H1 (cell line): ENCODE measurements around the gene ZNF212. TPM values are rescaled to one million over a fixed set of nuclear protein-coding genes. Genes with fewer than 3 reads are reported as not detected.
A peak's percentile ranks its signal among the peaks of the same experiment; 100 is the strongest.

ENCODE experiments used
- CTCF ChIA-PET: fragments of 300-600 bp; sonication (Branson Sonifier 250); formaldehyde crosslinking; loops from one replicate; lab custom pipeline; 2021; ENCODE audit not compliant: partially characterized antibody; lab: Charles Lee
- POLR2A ChIA-PET: fragments of 300-600 bp; sonication (Branson Sonifier 250); formaldehyde crosslinking; loops from one replicate; lab custom pipeline; 2021; ENCODE audit warnings: inconsistent platforms; ENCODE audit not compliant: partially characterized antibody; lab: Charles Lee
- DNase-seq, 2 experiments: peaks; one replicate each; pipeline versions ENCODE4 v3.0.0 to v3.0.0-alpha.2; 2010 to 2022; ENCODE audit warnings: low spot score in 2 of 2, low read depth in 1 of 2, mixed read lengths in 1 of 2
- FAIRE-seq: peaks from 2 replicates; lab custom pipeline; 2011; peaks lifted over from hg19 to GRCh38; lab: Jason Lieb, UNC
- H2AFZ ChIP-seq: 2 replicates; pipeline ENCODE4 v1.8.1; 2012; ENCODE audit warnings: low read length, inconsistent platforms
- H2AK5ac ChIP-seq: 2 replicates; pipeline ENCODE4 v1.6.1; 2013; ENCODE audit warnings: low read depth, low read length
- H2BK120ac ChIP-seq: replicated peaks from 2 replicates; pipeline ENCODE3; 2013; ENCODE audit warnings: low read depth, low read length, inconsistent platforms
- H2BK12ac ChIP-seq: 2 replicates; pipeline ENCODE4 v1.6.1; 2013; ENCODE audit warnings: low read depth, low read length
- H2BK15ac ChIP-seq: 2 replicates; pipeline ENCODE4 v1.6.1; 2013; ENCODE audit warnings: low read length
- H2BK20ac ChIP-seq: 2 replicates; pipeline ENCODE4 v1.6.1; 2013; ENCODE audit warnings: low read length
- H2BK5ac ChIP-seq: 2 replicates; pipeline ENCODE4 v1.6.1; 2013; ENCODE audit warnings: low read depth, low read length
- H3K14ac ChIP-seq: 2 replicates; pipeline ENCODE4 v1.6.1; 2013; ENCODE audit warnings: inconsistent platforms; ENCODE audit not compliant: insufficient read length
- H3K18ac ChIP-seq: 2 replicates; pipeline ENCODE4 v1.6.1; 2013; ENCODE audit warnings: low read length; ENCODE audit errors: extremely low read depth
- H3K23ac ChIP-seq: 2 replicates; pipeline ENCODE4 v1.6.1; 2013; ENCODE audit warnings: inconsistent platforms; ENCODE audit not compliant: insufficient read length
- H3K23me2 ChIP-seq: 2 replicates; pipeline ENCODE4 v1.6.1; 2013; ENCODE audit warnings: low read depth, low read length
- H3K27ac ChIP-seq: 2 replicates; pipeline ENCODE4 v1.6.1; 2011; ENCODE audit warnings: low read depth, low read length, inconsistent platforms
- H3K27me3 ChIP-seq, 4 experiments: replicated peaks in 1 of 4; 1 replicate in 1 of 4; 2 replicates in 3 of 4; pipeline versions ENCODE4 v1.6.1 to v1.8.1; 2011 to 2013; ENCODE audit warnings: low read length in 3 of 4, mild to moderate bottlenecking in 3 of 4, inconsistent platforms in 2 of 4, mixed read lengths in 2 of 4, moderate library complexity in 1 of 4; ENCODE audit not compliant: control insufficient read depth in 3 of 4, insufficient read depth in 3 of 4; ENCODE audit errors: extremely low read depth in 1 of 4
- H3K36me3 ChIP-seq, 4 experiments: 2 replicates each; pipeline versions ENCODE4 v1.6.1 to v1.8.1; 2011 to 2013; ENCODE audit warnings: mild to moderate bottlenecking in 4 of 4, low read length in 3 of 4, moderate library complexity in 2 of 4, control low read depth in 1 of 4, inconsistent platforms in 1 of 4; ENCODE audit not compliant: insufficient read depth in 4 of 4, control insufficient read depth in 2 of 4
- H3K4ac ChIP-seq: replicated peaks from 2 replicates; pipeline ENCODE3; 2013; ENCODE audit warnings: low read length, low read depth, mixed read lengths, inconsistent platforms; ENCODE audit not compliant: insufficient read length
- H3K4me1 ChIP-seq, 4 experiments: replicated peaks in 1 of 4; 1 replicate in 1 of 4; 2 replicates in 3 of 4; pipeline versions ENCODE4 v1.6.1 to v1.8.1; 2011 to 2013; ENCODE audit warnings: low read length in 3 of 4, inconsistent platforms in 2 of 4, mixed read lengths in 1 of 4; ENCODE audit not compliant: insufficient read depth in 4 of 4, control insufficient read depth in 3 of 4
- H3K4me2 ChIP-seq, 2 experiments: 2 replicates each; pipeline versions ENCODE4 v1.6.1 to v1.8.1; 2011 to 2013; ENCODE audit warnings: low read depth in 2 of 2, low read length in 2 of 2, control low read depth in 1 of 2, inconsistent platforms in 1 of 2, mild to moderate bottlenecking in 1 of 2; ENCODE audit not compliant: insufficient read depth in 1 of 2
- H3K4me3 ChIP-seq, 4 experiments: fragments of 200-600, 300-600 bp in 1 of 4; sonication (generic), shearing (Covaris generic), sonication (Bioruptor Twin) in 1 of 4; 2 replicates each; pipeline versions ENCODE4 v1.5.1 to v1.8.1; 2011 to 2016; ENCODE audit warnings: low read length in 4 of 4, low read depth in 3 of 4, control low read depth in 2 of 4, inconsistent platforms in 2 of 4, mild to moderate bottlenecking in 2 of 4, mixed read lengths in 1 of 4, moderate library complexity in 1 of 4; ENCODE audit not compliant: insufficient read depth in 2 of 4; ENCODE audit errors: extremely low read depth in 1 of 4
- H3K56ac ChIP-seq: replicated peaks from 2 replicates; pipeline ENCODE3; 2013; ENCODE audit warnings: low read depth, mild to moderate bottlenecking, mixed read lengths, low read length, inconsistent platforms; ENCODE audit not compliant: insufficient read length
- H3K79me1 ChIP-seq: 2 replicates; pipeline ENCODE4 v1.6.1; 2013; ENCODE audit warnings: low read depth, low read length, control low read depth
- H3K79me2 ChIP-seq, 2 experiments: 2 replicates each; pipeline versions ENCODE4 v1.6.1 to v1.8.1; 2012 to 2013; ENCODE audit warnings: low read length in 2 of 2, mild to moderate bottlenecking in 2 of 2, inconsistent platforms in 1 of 2; ENCODE audit not compliant: insufficient read depth in 2 of 2, control insufficient read depth in 1 of 2
- H3K9ac ChIP-seq, 4 experiments: replicated peaks in 1 of 4; 1 replicate in 1 of 4; 2 replicates in 3 of 4; pipeline versions ENCODE4 v1.6.1 to v1.8.1; 2011 to 2013; ENCODE audit warnings: low read depth in 3 of 4, low read length in 3 of 4, control low read depth in 2 of 4, mild to moderate bottlenecking in 2 of 4, moderate library complexity in 2 of 4, inconsistent platforms in 1 of 4; ENCODE audit errors: extremely low read depth in 1 of 4
- H3K9me3 ChIP-seq, 2 experiments: 2 replicates each; pipeline versions ENCODE4 v1.6.1 to v1.8.1; 2012 to 2013; ENCODE audit warnings: mild to moderate bottlenecking in 2 of 2, moderate library complexity in 2 of 2, control low read depth in 1 of 2, inconsistent platforms in 1 of 2, low read depth in 1 of 2, low read length in 1 of 2, mixed read lengths in 1 of 2; ENCODE audit not compliant: insufficient read depth in 2 of 2
- H4K20me1 ChIP-seq, 2 experiments: replicated peaks in 1 of 2; 2 replicates each; pipeline versions ENCODE3 to v1.8.1; 2011 to 2013; ENCODE audit warnings: inconsistent platforms in 2 of 2, low read length in 2 of 2, mild to moderate bottlenecking in 1 of 2; ENCODE audit not compliant: insufficient read depth in 2 of 2, control insufficient read depth in 1 of 2
- H4K5ac ChIP-seq: 2 replicates; pipeline ENCODE4 v1.6.1; 2013; ENCODE audit warnings: low read length, low read depth, mixed read lengths, inconsistent platforms; ENCODE audit not compliant: insufficient read length
- H4K8ac ChIP-seq: 2 replicates; pipeline ENCODE4 v1.8.0; 2013; ENCODE audit warnings: mild to moderate bottlenecking, moderate library complexity, low read length, inconsistent platforms; ENCODE audit not compliant: insufficient read depth; ENCODE audit errors: extremely low read depth
- H4K91ac ChIP-seq: replicated peaks from 2 replicates; pipeline ENCODE3; 2013; ENCODE audit warnings: low read length, mixed read lengths, inconsistent platforms; ENCODE audit not compliant: insufficient read length
- SRF ChIP-seq: IDR thresholded peaks from 2 replicates; pipeline ENCODE4 v1.6.1; 2011; ENCODE audit warnings: mild to moderate bottlenecking, low read depth, low read length, moderate library complexity
- WGBS, 2 experiments: shearing (Covaris generic) in 1 of 2; methylation state at CpG; one replicate each; pipeline versions ENCODE4 v1.1.6 to v1.1.7; 2013 to 2015; ENCODE audit warnings: low lambda C conversion rate in 2 of 2, mixed read lengths in 2 of 2, inconsistent platforms in 1 of 2, low coverage in 1 of 2, missing lambda C conversion rate in 1 of 2; ENCODE audit not compliant: insufficient replicate concordance in 2 of 2, insufficient coverage in 1 of 2, insufficient read length in 1 of 2; ENCODE audit errors: extremely low coverage in 1 of 2, missing lambda C conversion rate in 1 of 2; 5-methylcytosine and 5-hydroxymethylcytosine counted together
- polyA plus RNA-seq, 7 experiments: library from polyadenylated mRNA; depleted of rRNA in 3 of 7; stranded (reverse) in 5 of 7; unstranded in 2 of 7; fragments of >200 nt in 5 of 7; fragments of 200-250 nt in 2 of 7; gene quantifications; 1 replicate in 5 of 7; 2 replicates in 1 of 7; 4 replicates in 1 of 7; pipeline versions ENCODE4 v1.2.1 to v1.2.3, GENCODE V29; 2011 to 2013; ENCODE audit warnings: missing spikeins in 2 of 7, mixed read lengths in 2 of 7
- total RNA-seq: library from RNA; stranded (reverse); fragmentation: NEBNext Ultra II Directional; extraction: Animal tissue kit (Norgen Biotek cat#: 25700); gene quantifications from 2 replicates; pipeline ENCODE4 v1.2.1, GENCODE V29; 2021
- TF ChIP-seq, protein P1 (sequence below): IDR thresholded peaks from 2 replicates; pipeline ENCODE4 v1.6.1; 2012; ENCODE audit warnings: inconsistent platforms

ZNF212 gene
- total and polyA plus RNA-seq, 2 of the 8 experiments (the other 6 are each of a cell fraction or from before 2014, with no cell fraction given), result 6.7 to 19.3 TPM

DNA sequence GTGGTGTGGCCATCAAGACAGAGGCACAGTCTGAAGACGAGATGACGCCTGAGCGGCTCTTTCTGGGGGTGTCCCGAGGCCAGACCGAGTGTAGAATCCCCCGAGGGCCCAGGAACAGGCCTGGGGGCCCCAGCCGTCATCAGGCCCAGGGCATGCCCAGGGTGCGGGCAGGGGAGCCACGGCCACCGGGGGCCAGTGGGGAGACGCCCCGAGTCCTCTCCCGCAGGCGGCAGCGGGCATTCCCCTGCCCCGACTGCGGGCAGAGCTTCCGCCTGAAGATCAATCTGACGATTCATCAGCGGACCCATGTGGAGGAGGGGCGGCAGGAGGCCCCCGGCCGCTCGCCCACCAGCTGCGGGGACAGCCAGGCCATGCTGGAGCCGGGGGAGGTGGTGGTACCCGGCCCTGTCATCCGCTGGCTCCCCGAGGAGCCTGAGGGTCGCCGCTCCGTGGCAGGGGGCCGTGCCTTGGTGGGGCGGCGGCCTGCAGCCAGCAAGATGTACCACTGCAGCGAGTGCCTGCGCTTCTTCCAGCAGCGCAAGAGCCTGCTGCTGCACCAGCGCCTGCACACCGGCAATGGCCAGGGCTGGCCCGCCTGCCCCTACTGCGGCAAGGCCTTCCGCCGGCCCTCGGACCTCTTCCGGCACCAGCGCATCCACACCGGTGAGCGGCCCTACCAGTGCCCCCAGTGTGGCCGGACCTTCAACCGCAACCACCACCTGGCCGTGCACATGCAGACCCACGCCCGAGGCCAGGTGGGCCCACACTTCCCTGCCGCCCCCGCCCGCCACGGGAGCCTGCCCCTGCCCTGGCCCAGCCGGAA, 42.3 kb downstream of the ZNF212 start:
- Histone ChIP-seq H3K23me2 (peaks cover 5% of the 10 kb centered on the region), H4K8ac (peak overlapping the region; percentile 66; the same call in 1 of the 2 replicates), H3K56ac (no peak overlapping the region), H3K23ac (no peak overlapping the region), H3K4me1 (peaks cover 0 to 6% (median 3%) of the 10 kb centered on the region in 4 experiments; a peak in 5 of 7 replicates), H2BK12ac (no peak overlapping the region), H4K91ac (no peak overlapping the region), H2BK15ac (no peak overlapping the region), H3K36me3 (peaks cover 0 to 9% (median 3%) of the 10 kb centered on the region in 4 experiments; a peak in 1 of 8 replicates), H3K14ac (no peak overlapping the region), H2AFZ (no peak overlapping the region), H3K4me2 (no peak overlapping the region), H3K9me3 (no peaks in the 10 kb centered on the region), H4K20me1 (peaks cover 0 to 5% of the 10 kb centered on the region in 2 experiments), H3K27ac (no peak overlapping the region), H2BK5ac (no peak overlapping the region), H3K4ac (no peak overlapping the region), H4K5ac (no peak overlapping the region), H3K79me1 (peaks cover 3% of the 10 kb centered on the region), H3K27me3 (peaks cover 0 to 8% (median 4%) of the 10 kb centered on the region in 4 experiments; a peak in 3 of 7 replicates), H3K9ac (no peak overlapping the region), H3K18ac (no peak overlapping the region), H2AK5ac (no peak overlapping the region), H3K4me3 (no peak overlapping the region), H3K79me2 (no peaks in the 10 kb centered on the region), H2BK20ac (no peak overlapping the region), H2BK120ac (no peak overlapping the region)
- ChIA-PET CTCF (interaction anchor here (0.7 to 1.0 kb wide), 3 partner anchors 36 to 125 kb away, joined by 3 to 4 read pairs (median 3); no protein-coding TSS in a partner anchor), POLR2A (no interaction called here)
- FAIRE-seq (no peak), DNase-seq (no peak)
- no peak for TF ChIP-seq SRF
- TF ChIP-seq, protein P1, sequence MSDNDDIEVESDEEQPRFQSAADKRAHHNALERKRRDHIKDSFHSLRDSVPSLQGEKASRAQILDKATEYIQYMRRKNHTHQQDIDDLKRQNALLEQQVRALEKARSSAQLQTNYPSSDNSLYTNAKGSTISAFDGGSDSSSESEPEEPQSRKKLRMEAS, result 0 out of 2 replicates have a peak, but pooled peaks have one; percentile 18
- WGBS, 2 experiments, result 92% methylated on average over 23 of the region's 59 CpGs; no CpG with 5 or more reads in 1 of the 2 experiments
